HCT116 (cell line): ENCODE data around the gene RFLNA. TPM values are rescaled to one million over a fixed set of nuclear protein-coding genes. Genes with fewer than 3 reads are reported as not detected.

ENCODE experiments used
- ATAC-seq: fragments of 200-7000 bp; cut with Tn5 transposase; 2 replicates; pipeline ENCODE4 v1.9.1; 2020; ENCODE audit warnings: mild to moderate bottlenecking, moderate library complexity
- BruUV-seq: library from RNA; stranded (reverse); fragments of 400-500 nt; replicated peaks from 2 replicates; lab custom pipeline; 2021; lab: Mats Ljungman, UMichigan
- CTCF ChIA-PET: fragments of 300-600 bp; sonication (Branson Sonifier 250); formaldehyde crosslinking; loops from one replicate; lab custom pipeline; 2021; ENCODE audit warnings: antibody characterized with exemption; lab: Charles Lee
- POLR2A ChIA-PET: fragments of 300-600, 350-600 bp; sonication (Branson Sonifier 250); formaldehyde crosslinking; loops from one replicate; lab custom pipeline; 2021; ENCODE audit warnings: antibody characterized with exemption; lab: Charles Lee
- RAD21 ChIA-PET, 2 experiments: fragments of 300-600 bp; sonication (Branson Sonifier 250); formaldehyde crosslinking; loops; one replicate each; lab custom pipeline; 2023; ENCODE audit warnings: low total read pairs in 2 of 2; ENCODE audit not compliant: uncharacterized antibody in 2 of 2, unreplicated experiment in 2 of 2, low non-redundant PET in 1 of 2; lab: Charles Lee
- DNase-seq: peaks from one replicate; pipeline ENCODE4 v3.0.0-alpha.2; 2010; ENCODE audit warnings: low read depth, low spot score
- H2AFZ ChIP-seq: fragments of 200-600 bp; shearing (Covaris generic), sonication (generic); 2 replicates; pipeline ENCODE4 v1.6.1; 2017; ENCODE audit warnings: low read depth, mixed run types, mixed read lengths, antibody characterized with exemption, low read length; ENCODE audit not compliant: poor library complexity, severe bottlenecking
- H3K27ac ChIP-seq: 2 replicates; pipeline ENCODE4 v1.5.1; 2012; ENCODE audit warnings: low read depth, low read length
- H3K27me3 ChIP-seq: fragments of 200-600 bp; sonication (generic); 2 replicates; pipeline ENCODE4 v1.6.1; 2016; ENCODE audit warnings: mixed run types, low read length, mixed read lengths; ENCODE audit not compliant: insufficient read depth
- H3K36me3 ChIP-seq, 2 experiments: fragments of 200-500 bp in 1 of 2; fragments of 200-600 bp in 1 of 2; sonication (Bioruptor generic) in 1 of 2; sonication (generic) in 1 of 2; 2 replicates each; pipeline versions ENCODE4 v1.5.1 to v1.6.1; 2014 to 2016; ENCODE audit warnings: low read length in 2 of 2, inconsistent platforms in 1 of 2, mixed read lengths in 1 of 2, mixed run types in 1 of 2; ENCODE audit not compliant: insufficient read depth in 2 of 2, control insufficient read depth in 1 of 2
- H3K4me1 ChIP-seq, 2 experiments: fragments of 200-600 bp in 1 of 2; sonication (generic) in 1 of 2; 2 replicates each; pipeline versions ENCODE4 v1.5.1 to v1.6.1; 2012 to 2017; ENCODE audit warnings: low read length in 2 of 2, inconsistent platforms in 1 of 2, mild to moderate bottlenecking in 1 of 2, mixed read lengths in 1 of 2, mixed run types in 1 of 2, moderate library complexity in 1 of 2; ENCODE audit not compliant: insufficient read depth in 2 of 2, control insufficient read depth in 1 of 2
- H3K4me2 ChIP-seq: fragments of 200-600 bp; sonication (generic); 2 replicates; pipeline ENCODE4 v1.6.1; 2017; ENCODE audit warnings: mixed run types, low read length, mixed read lengths
- H3K4me3 ChIP-seq, 2 experiments: fragments of 200-600 bp in 1 of 2; sonication (generic) in 1 of 2; replicated peaks in 1 of 2; 2 replicates each; pipeline ENCODE4 v1.5.1; 2011 to 2016; ENCODE audit warnings: low read length in 2 of 2, control low read depth in 1 of 2, low read depth in 1 of 2, mild to moderate bottlenecking in 1 of 2, mixed read lengths in 1 of 2, mixed run types in 1 of 2
- H3K79me2 ChIP-seq: fragments of 200-600 bp; sonication (generic); 2 replicates; pipeline ENCODE4 v1.6.1; 2017; ENCODE audit warnings: mild to moderate bottlenecking, mixed run types, low read length, moderate library complexity, mixed read lengths; ENCODE audit not compliant: insufficient read depth
- H3K9ac ChIP-seq: fragments of 200-600 bp; sonication (generic); 2 replicates; pipeline ENCODE4 v1.6.1; 2016; ENCODE audit warnings: low read length, mixed read lengths
- H3K9me2 ChIP-seq: fragments of 200-600 bp; sonication (generic), shearing (Covaris generic); 2 replicates; pipeline ENCODE4 v1.6.1; 2017; ENCODE audit warnings: mixed run types, mild to moderate bottlenecking, moderate library complexity; ENCODE audit not compliant: insufficient read depth
- H3K9me3 ChIP-seq, 2 experiments: fragments of 200-500 bp in 1 of 2; fragments of 200-600 bp in 1 of 2; sonication (Bioruptor generic) in 1 of 2; sonication (generic) in 1 of 2; 2 replicates each; pipeline ENCODE4 v1.6.1; 2014 to 2017; ENCODE audit warnings: low read length in 2 of 2, mixed read lengths in 2 of 2, inconsistent platforms in 1 of 2, low read depth in 1 of 2, mild to moderate bottlenecking in 1 of 2, mixed run types in 1 of 2, moderate library complexity in 1 of 2; ENCODE audit not compliant: control insufficient read depth in 1 of 2, insufficient read depth in 1 of 2
- H4K20me1 ChIP-seq: fragments of 200-600 bp; sonication (generic), shearing (Covaris generic); 2 replicates; pipeline ENCODE4 v1.6.1; 2017; ENCODE audit warnings: mixed run types, mild to moderate bottlenecking, moderate library complexity; ENCODE audit not compliant: insufficient read depth
- CBX3 ChIP-seq: IDR thresholded peaks from 2 replicates; pipeline ENCODE4 v1.6.1; 2012; ENCODE audit warnings: low read depth
- EGR1 ChIP-seq: IDR thresholded peaks from 2 replicates; pipeline ENCODE4 v1.6.1; 2012; ENCODE audit warnings: low read depth
- EZH2phosphoT487 ChIP-seq: fragments of 200-600 bp; IDR thresholded peaks from 2 replicates; pipeline ENCODE4 v1.6.1; 2018; ENCODE audit warnings: antibody characterized with exemption, borderline replicate concordance
- FOSL1 ChIP-seq: IDR thresholded peaks from 2 replicates; pipeline ENCODE4 v1.6.1; 2012; ENCODE audit warnings: low read depth
- JUND ChIP-seq: IDR thresholded peaks from 2 replicates; pipeline ENCODE4 v1.6.1; 2012
- POLR2A ChIP-seq: IDR thresholded peaks from 2 replicates; pipeline ENCODE4 v1.7.0; 2011; ENCODE audit warnings: borderline replicate concordance; ENCODE audit not compliant: insufficient read depth, insufficient read length; ENCODE audit errors: extremely low read depth
- POLR2AphosphoS5 ChIP-seq: IDR thresholded peaks from 2 replicates; pipeline ENCODE4 v1.6.1; 2011; ENCODE audit warnings: mild to moderate bottlenecking, low read depth, low read length, moderate library complexity
- RAD21 ChIP-seq: IDR thresholded peaks from 2 replicates; pipeline ENCODE4 v1.6.1; 2012; ENCODE audit warnings: low read depth, mild to moderate bottlenecking
- SP1 ChIP-seq: IDR thresholded peaks from 2 replicates; pipeline ENCODE4 v1.6.1; 2012; ENCODE audit warnings: low read depth
- SRF ChIP-seq: IDR thresholded peaks from 2 replicates; pipeline ENCODE4 v1.6.1; 2012; ENCODE audit warnings: low read depth
- TCF7L2 ChIP-seq: IDR thresholded peaks from 2 replicates; pipeline ENCODE4 v1.7.0; 2011; ENCODE audit warnings: borderline replicate concordance, inconsistent platforms; ENCODE audit not compliant: insufficient read depth, insufficient read length; ENCODE audit errors: extremely low read depth
- ZNF274 ChIP-seq: fragments of 200-500 bp; sonication (Bioruptor generic); IDR thresholded peaks from 2 replicates; pipeline ENCODE4 v1.6.1; 2014; ENCODE audit warnings: mild to moderate bottlenecking, low read depth, low read length, inconsistent platforms
- intact Hi-C: fragments of 100-400 bp; cut with micrococcal nuclease; formaldehyde crosslinking; loops from 2 replicates; pipeline ENCODE4 v1.10.0; 2022
- total RNA-seq: library from RNA; stranded (reverse); gene quantifications from one replicate; pipeline ENCODE4 v1.2.1, GENCODE V29; 2021; ENCODE audit not compliant: unreplicated experiment
- TF ChIP-seq, protein P1 (sequence below): IDR thresholded peaks from 2 replicates; pipeline ENCODE4 v1.6.1; 2012; ENCODE audit warnings: low read depth
- TF ChIP-seq, protein P2 (sequence below): IDR thresholded peaks from 2 replicates; pipeline ENCODE4 v1.6.1; 2011; ENCODE audit warnings: mild to moderate bottlenecking, low read length, moderate library complexity; ENCODE audit not compliant: insufficient replicate concordance; ENCODE audit errors: extremely low read depth
- TF ChIP-seq, protein P3 (sequence below): IDR thresholded peaks from 2 replicates; pipeline ENCODE4 v1.6.1; 2012

Gene RFLNA
- total RNA-seq, 1 experiment from 2014 or later: not detected

DNA sequence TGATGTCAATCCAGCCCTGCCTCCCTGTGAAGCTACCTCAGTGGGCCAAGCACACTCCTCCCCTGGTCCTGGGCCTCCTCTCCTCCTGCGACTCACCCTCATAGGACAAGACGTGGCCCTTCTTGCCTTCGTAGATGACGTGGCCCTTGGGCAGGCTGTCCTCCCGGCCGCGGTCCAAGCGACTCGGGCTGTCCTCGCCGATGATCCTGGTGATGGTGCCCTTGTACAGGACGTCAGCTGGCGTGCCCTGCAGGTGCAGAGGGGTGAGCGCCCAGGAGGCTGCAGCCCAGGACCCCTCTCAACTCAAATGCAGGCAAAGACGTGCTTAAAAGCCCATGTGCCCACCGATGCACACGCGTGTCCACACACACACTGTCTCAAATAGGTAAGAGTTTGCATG is 55.6 kb downstream of the RFLNA start:
- ChIA-PET RAD21 (no interaction called here), POLR2A (no interaction called here), CTCF (no interaction called here)
- Histone ChIP-seq H3K9me2 (no peaks in the 10 kb centered on the region), H3K79me2 (no peaks in the 10 kb centered on the region), H3K27ac (no peak overlapping the region), H3K4me1 (no peaks in the 10 kb centered on the region), H3K4me3 (no peak overlapping the region), H4K20me1 (no peaks in the 10 kb centered on the region), H3K4me2 (no peak overlapping the region), H2AFZ (no peak overlapping the region), H3K9me3 (no peaks in the 10 kb centered on the region), H3K36me3 (peaks cover 3 to 16% of the 10 kb centered on the region in 2 experiments; a peak in 3 of 4 replicates), H3K27me3 (no peaks in the 10 kb centered on the region), H3K9ac (no peak overlapping the region)
- DNase-seq: no peak
- TF ChIP-seq, protein P1, sequence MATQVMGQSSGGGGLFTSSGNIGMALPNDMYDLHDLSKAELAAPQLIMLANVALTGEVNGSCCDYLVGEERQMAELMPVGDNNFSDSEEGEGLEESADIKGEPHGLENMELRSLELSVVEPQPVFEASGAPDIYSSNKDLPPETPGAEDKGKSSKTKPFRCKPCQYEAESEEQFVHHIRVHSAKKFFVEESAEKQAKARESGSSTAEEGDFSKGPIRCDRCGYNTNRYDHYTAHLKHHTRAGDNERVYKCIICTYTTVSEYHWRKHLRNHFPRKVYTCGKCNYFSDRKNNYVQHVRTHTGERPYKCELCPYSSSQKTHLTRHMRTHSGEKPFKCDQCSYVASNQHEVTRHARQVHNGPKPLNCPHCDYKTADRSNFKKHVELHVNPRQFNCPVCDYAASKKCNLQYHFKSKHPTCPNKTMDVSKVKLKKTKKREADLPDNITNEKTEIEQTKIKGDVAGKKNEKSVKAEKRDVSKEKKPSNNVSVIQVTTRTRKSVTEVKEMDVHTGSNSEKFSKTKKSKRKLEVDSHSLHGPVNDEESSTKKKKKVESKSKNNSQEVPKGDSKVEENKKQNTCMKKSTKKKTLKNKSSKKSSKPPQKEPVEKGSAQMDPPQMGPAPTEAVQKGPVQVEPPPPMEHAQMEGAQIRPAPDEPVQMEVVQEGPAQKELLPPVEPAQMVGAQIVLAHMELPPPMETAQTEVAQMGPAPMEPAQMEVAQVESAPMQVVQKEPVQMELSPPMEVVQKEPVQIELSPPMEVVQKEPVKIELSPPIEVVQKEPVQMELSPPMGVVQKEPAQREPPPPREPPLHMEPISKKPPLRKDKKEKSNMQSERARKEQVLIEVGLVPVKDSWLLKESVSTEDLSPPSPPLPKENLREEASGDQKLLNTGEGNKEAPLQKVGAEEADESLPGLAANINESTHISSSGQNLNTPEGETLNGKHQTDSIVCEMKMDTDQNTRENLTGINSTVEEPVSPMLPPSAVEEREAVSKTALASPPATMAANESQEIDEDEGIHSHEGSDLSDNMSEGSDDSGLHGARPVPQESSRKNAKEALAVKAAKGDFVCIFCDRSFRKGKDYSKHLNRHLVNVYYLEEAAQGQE: no peak
- TF ChIP-seq TCF7L2 (no peak), SRF (no peak), JUND (no peak), POLR2AphosphoS5 (no peak), ZNF274 (no peak), SP1 (no peak), EGR1 (no peak), EZH2phosphoT487 (no peak), FOSL1 (no peak), POLR2A (no peak), CBX3 (no peak), RAD21 (no peak)
- TF ChIP-seq, protein P2, sequence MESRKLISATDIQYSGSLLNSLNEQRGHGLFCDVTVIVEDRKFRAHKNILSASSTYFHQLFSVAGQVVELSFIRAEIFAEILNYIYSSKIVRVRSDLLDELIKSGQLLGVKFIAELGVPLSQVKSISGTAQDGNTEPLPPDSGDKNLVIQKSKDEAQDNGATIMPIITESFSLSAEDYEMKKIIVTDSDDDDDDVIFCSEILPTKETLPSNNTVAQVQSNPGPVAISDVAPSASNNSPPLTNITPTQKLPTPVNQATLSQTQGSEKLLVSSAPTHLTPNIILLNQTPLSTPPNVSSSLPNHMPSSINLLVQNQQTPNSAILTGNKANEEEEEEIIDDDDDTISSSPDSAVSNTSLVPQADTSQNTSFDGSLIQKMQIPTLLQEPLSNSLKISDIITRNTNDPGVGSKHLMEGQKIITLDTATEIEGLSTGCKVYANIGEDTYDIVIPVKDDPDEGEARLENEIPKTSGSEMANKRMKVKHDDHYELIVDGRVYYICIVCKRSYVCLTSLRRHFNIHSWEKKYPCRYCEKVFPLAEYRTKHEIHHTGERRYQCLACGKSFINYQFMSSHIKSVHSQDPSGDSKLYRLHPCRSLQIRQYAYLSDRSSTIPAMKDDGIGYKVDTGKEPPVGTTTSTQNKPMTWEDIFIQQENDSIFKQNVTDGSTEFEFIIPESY: no peak
- TF ChIP-seq, protein P3, sequence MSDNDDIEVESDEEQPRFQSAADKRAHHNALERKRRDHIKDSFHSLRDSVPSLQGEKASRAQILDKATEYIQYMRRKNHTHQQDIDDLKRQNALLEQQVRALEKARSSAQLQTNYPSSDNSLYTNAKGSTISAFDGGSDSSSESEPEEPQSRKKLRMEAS: no peak
- intact Hi-C loops: no loop called here
- no TSS peak for BruUV-seq
- ATAC-seq: no peak
